DND-41 (cell line): Measurements from ENCODE around the gene MAN2A1.

ENCODE experiments used
- ATAC-seq: fragments of 200-7000 bp; cut with Tn5 transposase; 3 replicates; pipeline ENCODE4 v1.9.1; 2021; ENCODE audit warnings: low read depth; ENCODE audit not compliant: insufficient read depth
- DNase-seq: peaks from one replicate; pipeline ENCODE4 v3.0.0-alpha.2; 2020
- H2AFZ ChIP-seq: 2 replicates; pipeline ENCODE4 v1.6.0; 2012; ENCODE audit warnings: low read depth, low read length
- H3K27ac ChIP-seq: 2 replicates; pipeline ENCODE4 v1.5.1; 2012; ENCODE audit warnings: low read length, inconsistent platforms
- H3K27me3 ChIP-seq: fragments of 200-600 bp; sonication (generic); 2 replicates; pipeline ENCODE4 v1.6.0; 2012; ENCODE audit warnings: low read length, mild to moderate bottlenecking, inconsistent platforms; ENCODE audit not compliant: insufficient read depth, poor library complexity
- H3K36me3 ChIP-seq: 2 replicates; pipeline ENCODE4 v1.5.1; 2012; ENCODE audit warnings: low read length, inconsistent platforms; ENCODE audit not compliant: insufficient read depth
- H3K4me1 ChIP-seq: 2 replicates; pipeline ENCODE4 v1.5.1; 2012; ENCODE audit warnings: mild to moderate bottlenecking, low read length; ENCODE audit not compliant: insufficient read depth
- H3K4me2 ChIP-seq: 2 replicates; pipeline ENCODE4 v1.6.0; 2012; ENCODE audit warnings: mild to moderate bottlenecking, moderate library complexity, low read length, inconsistent platforms; ENCODE audit not compliant: insufficient read depth
- H3K4me3 ChIP-seq, 2 experiments: fragments of 200-600 bp in 1 of 2; shearing (Covaris generic) in 1 of 2; 2 replicates each; pipeline ENCODE4 v1.5.1; 2012 to 2016; ENCODE audit warnings: inconsistent platforms in 2 of 2, low read length in 2 of 2, mild to moderate bottlenecking in 2 of 2, low read depth in 1 of 2, moderate library complexity in 1 of 2
- H3K79me2 ChIP-seq: 2 replicates; pipeline ENCODE4 v1.6.0; 2012; ENCODE audit warnings: low read length, inconsistent platforms; ENCODE audit not compliant: insufficient read depth
- H3K9ac ChIP-seq: 2 replicates; pipeline ENCODE4 v1.6.0; 2012; ENCODE audit warnings: low read depth, mild to moderate bottlenecking, inconsistent platforms, low read length, moderate library complexity
- H3K9me3 ChIP-seq: 2 replicates; pipeline ENCODE4 v1.5.1; 2012; ENCODE audit warnings: low read length, moderate library complexity, mild to moderate bottlenecking, inconsistent platforms; ENCODE audit not compliant: insufficient read depth, severe bottlenecking
- H4K20me1 ChIP-seq: 2 replicates; pipeline ENCODE4 v1.6.0; 2012; ENCODE audit warnings: low read length; ENCODE audit not compliant: insufficient read depth
- EZH2 ChIP-seq: IDR thresholded peaks from 3 replicates; pipeline ENCODE4 v1.6.1; 2012; ENCODE audit warnings: borderline replicate concordance, low read depth, mild to moderate bottlenecking, moderate library complexity, low read length, inconsistent platforms; ENCODE audit not compliant: severe bottlenecking
- TF ChIP-seq, protein P1 (sequence below): IDR thresholded peaks from 2 replicates; pipeline ENCODE4 v1.5.1; 2012; ENCODE audit warnings: borderline replicate concordance, low read length, moderate library complexity, mild to moderate bottlenecking; ENCODE audit not compliant: poor library complexity, severe bottlenecking; ENCODE audit errors: extremely low read depth

Gene MAN2A1

DNA sequence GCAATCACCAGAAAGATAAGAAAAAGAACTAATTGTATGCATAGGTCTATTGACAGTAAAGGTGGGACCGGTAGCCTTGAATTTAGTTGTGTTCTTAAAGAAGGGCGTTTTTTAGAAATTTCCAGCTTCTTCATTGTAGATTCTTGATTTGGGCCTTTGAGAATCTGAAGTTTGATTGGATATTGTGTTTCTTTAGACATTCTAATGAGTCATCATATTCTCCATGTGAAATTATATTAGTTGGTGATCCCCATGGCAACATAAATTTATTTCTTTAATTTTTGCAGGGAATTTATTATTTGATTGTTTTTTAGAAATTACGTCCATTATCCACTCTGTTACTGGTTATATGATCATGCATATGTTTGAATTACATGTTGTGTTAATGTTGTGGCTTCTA is 63.6 kb downstream of the MAN2A1 start:
- H3K79me2 ChIP-seq = peaks cover 60% of the 10 kb centered on the region
- TF ChIP-seq, protein P1, sequence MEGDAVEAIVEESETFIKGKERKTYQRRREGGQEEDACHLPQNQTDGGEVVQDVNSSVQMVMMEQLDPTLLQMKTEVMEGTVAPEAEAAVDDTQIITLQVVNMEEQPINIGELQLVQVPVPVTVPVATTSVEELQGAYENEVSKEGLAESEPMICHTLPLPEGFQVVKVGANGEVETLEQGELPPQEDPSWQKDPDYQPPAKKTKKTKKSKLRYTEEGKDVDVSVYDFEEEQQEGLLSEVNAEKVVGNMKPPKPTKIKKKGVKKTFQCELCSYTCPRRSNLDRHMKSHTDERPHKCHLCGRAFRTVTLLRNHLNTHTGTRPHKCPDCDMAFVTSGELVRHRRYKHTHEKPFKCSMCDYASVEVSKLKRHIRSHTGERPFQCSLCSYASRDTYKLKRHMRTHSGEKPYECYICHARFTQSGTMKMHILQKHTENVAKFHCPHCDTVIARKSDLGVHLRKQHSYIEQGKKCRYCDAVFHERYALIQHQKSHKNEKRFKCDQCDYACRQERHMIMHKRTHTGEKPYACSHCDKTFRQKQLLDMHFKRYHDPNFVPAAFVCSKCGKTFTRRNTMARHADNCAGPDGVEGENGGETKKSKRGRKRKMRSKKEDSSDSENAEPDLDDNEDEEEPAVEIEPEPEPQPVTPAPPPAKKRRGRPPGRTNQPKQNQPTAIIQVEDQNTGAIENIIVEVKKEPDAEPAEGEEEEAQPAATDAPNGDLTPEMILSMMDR = no peak
- no peak for TF ChIP-seq EZH2

DNA sequence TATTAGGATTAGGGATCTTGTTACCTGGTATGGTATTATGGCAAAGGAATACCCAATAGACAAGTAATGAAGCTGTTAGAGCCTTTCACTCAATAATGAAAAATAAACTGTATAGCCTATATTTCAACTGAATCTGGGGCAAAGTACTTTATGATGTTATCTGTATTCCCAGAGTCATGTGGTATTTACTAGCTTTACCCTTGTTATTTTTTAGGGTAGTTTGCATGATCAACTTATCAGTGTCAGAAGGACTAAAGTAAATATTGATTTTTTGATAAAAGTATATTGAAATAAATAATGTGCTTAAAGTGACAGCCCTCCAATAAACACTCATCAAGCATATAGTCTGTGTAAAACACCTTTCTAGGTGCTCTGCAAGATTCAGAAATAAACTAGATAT is 64.6 kb downstream of the MAN2A1 start:
- TF ChIP-seq, protein P1 = no peak
- TF ChIP-seq EZH2 = no peak
- Histone ChIP-seq H3K9me3 (no peaks in the 10 kb centered on the region), H3K79me2 (peaks cover 54% of the 10 kb centered on the region), H3K4me3 (no peak overlapping the region), H2AFZ (no peak overlapping the region), H3K4me2 (no peak overlapping the region), H3K9ac (no peak overlapping the region), H3K4me1 (peaks cover 6% of the 10 kb centered on the region; the same call in 1 of the 2 replicates), H3K27ac (no peak overlapping the region), H4K20me1 (0 out of 2 replicates have a peak, but pooled peaks cover 3% of the 10 kb centered on the region), H3K36me3 (peaks cover 39% of the 10 kb centered on the region), H3K27me3 (no peaks in the 10 kb centered on the region)
- DNase-seq = no peak
- ATAC-seq = no peak

More for the DNA sequence above, 63.6 kb downstream of the MAN2A1 start:
- ATAC-seq = no peak
- H3K9ac ChIP-seq = no peak overlapping the region
- no peak overlapping the region for H3K4me3 ChIP-seq
- 0 out of 2 replicates have a peak, but pooled peaks cover 3% of the 10 kb centered on the region for H4K20me1 ChIP-seq
- H2AFZ ChIP-seq = no peak overlapping the region
- H3K27ac ChIP-seq = no peak overlapping the region
- no peak for DNase-seq
- peaks cover 39% of the 10 kb centered on the region for H3K36me3 ChIP-seq
- no peaks in the 10 kb centered on the region for H3K9me3 ChIP-seq
- H3K27me3 ChIP-seq = no peaks in the 10 kb centered on the region
- H3K4me2 ChIP-seq = no peak overlapping the region
- H3K4me1 ChIP-seq = no peaks in the 10 kb centered on the region

DNA sequence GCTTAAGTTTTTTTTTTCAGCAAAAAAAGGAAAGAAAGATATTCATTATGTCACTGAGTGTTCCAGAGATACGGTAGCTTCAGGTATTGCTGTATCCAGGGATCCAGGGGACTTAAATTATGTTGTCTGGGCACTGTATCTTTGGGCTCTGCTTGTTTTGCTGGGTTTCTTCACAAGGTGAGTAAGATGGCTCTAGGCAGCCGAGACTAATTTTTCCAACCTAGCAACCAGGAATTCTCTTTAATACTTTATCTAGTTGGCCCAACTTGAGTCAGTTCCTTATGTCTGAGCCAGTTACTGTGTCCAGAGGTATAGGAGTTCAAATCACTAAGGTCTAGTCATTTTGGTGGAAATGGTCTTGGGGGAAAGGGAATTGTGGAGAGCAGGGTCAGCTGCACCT is 66.0 kb downstream of the MAN2A1 start:
- no peak for DNase-seq
- H3K4me2 ChIP-seq = no peak overlapping the region
- peaks cover 52% of the 10 kb centered on the region for H3K79me2 ChIP-seq
- TF ChIP-seq, protein P1 = no peak
- TF ChIP-seq EZH2 = no peak
- ATAC-seq = no peak
- no peak overlapping the region for H3K4me3 ChIP-seq
- H3K27me3 ChIP-seq = no peaks in the 10 kb centered on the region
- no peaks in the 10 kb centered on the region for H3K9me3 ChIP-seq
- peaks cover 36% of the 10 kb centered on the region for H3K36me3 ChIP-seq
- H2AFZ ChIP-seq = no peak overlapping the region
- H3K27ac ChIP-seq = no peak overlapping the region
- H4K20me1 ChIP-seq = 0 out of 2 replicates have a peak, but pooled peaks cover 3% of the 10 kb centered on the region
- H3K4me1 ChIP-seq = peaks cover 9% of the 10 kb centered on the region; the same call in 1 of the 2 replicates
- no peak overlapping the region for H3K9ac ChIP-seq
